T-helper 2 cell treated with Interferon-gamma antibody and Interleukin-4, amounts not matched to agents 5 μg/mL and 100 μg/mL, for 36 hours (primary cell): Measurements from ENCODE around the gene CACNG1.
"Not testable (repeated sequence)": the region's sequence is repeated elsewhere in the genome, so short reads cannot be mapped to it uniquely, and the experiment has no call there.

ENCODE experiments used
- DNase-seq: peaks from one replicate; pipeline ENCODE4 v3.0.0; 2021; ENCODE audit warnings: low spot score
- H3K27ac Mint-ChIP-seq: one replicate; pipeline ENCODE4 v1.8.0; 2021; ENCODE audit warnings: mild to moderate bottlenecking, mixed read lengths
- H3K27me3 Mint-ChIP-seq: one replicate; pipeline ENCODE4 v1.8.0; 2021; ENCODE audit warnings: low read depth, mixed read lengths
- H3K36me3 Mint-ChIP-seq: one replicate; pipeline ENCODE4 v1.8.0; 2021; ENCODE audit warnings: low read depth, mixed read lengths
- H3K4me1 Mint-ChIP-seq: one replicate; pipeline ENCODE4 v1.8.0; 2021; ENCODE audit warnings: low read depth, mixed read lengths
- H3K4me3 Mint-ChIP-seq: one replicate; pipeline ENCODE4 v1.8.0; 2022; ENCODE audit warnings: mild to moderate bottlenecking, moderate library complexity, mixed read lengths
- H3K9me3 Mint-ChIP-seq: one replicate; pipeline ENCODE4 v1.8.0; 2021; ENCODE audit warnings: mixed read lengths

The CACNG1 gene

DNA sequence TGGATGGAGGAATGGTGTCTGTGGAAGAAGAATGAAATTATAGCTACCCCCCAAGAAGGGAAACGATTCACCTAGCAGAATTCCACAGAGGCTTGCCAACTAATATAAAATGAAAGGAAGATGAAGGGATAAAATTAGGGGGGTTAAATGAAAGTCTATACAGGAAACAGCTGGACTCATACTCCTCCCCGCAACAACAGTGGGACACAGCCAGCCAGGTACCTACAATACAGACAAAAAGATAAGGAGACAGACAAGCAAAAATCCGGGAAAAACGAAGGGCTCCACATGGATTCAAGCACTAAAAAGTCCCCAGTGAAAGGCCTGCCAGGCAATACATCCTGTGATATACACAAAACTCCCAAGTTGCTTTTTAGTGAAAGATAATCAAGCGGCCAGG is 47.9 kb downstream of the CACNG1 start:
- no peaks in the 10 kb centered on the region for H3K27me3 Mint-ChIP-seq
- peaks cover 40% of the 10 kb centered on the region for H3K36me3 Mint-ChIP-seq
- peaks cover 20% of the 10 kb centered on the region for H3K4me1 Mint-ChIP-seq
- no peak overlapping the region for H3K4me3 Mint-ChIP-seq
- no peak overlapping the region for H3K27ac Mint-ChIP-seq
- no peak for DNase-seq
- no peaks in the 10 kb centered on the region for H3K9me3 Mint-ChIP-seq

DNA sequence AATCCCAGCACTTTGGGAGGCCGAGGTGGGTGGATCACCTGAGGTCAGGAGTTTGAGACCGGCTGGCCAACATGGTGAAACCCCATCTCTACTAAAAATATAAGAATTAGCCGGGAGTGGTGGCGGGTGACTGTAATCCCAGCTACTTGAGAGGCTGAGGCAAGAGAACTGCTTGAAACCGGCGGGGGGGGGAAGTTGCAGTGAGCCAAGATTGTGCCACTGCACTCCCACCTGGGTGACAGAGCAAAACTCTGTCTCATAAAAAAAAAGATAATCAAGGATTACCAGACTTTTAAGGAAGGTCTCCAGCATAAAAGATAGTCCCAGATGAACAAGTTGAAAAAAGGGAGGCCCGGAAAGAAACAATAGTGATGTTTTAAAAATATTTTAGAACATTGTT is 48.4 kb downstream of the CACNG1 start:
- H3K36me3 Mint-ChIP-seq: peaks cover 42% of the 10 kb centered on the region
- not testable (repeated sequence) for H3K4me3 Mint-ChIP-seq, H3K27me3 Mint-ChIP-seq, H3K27ac Mint-ChIP-seq, DNase-seq, H3K9me3 Mint-ChIP-seq
- H3K4me1 Mint-ChIP-seq: peaks cover 20% of the 10 kb centered on the region

DNA sequence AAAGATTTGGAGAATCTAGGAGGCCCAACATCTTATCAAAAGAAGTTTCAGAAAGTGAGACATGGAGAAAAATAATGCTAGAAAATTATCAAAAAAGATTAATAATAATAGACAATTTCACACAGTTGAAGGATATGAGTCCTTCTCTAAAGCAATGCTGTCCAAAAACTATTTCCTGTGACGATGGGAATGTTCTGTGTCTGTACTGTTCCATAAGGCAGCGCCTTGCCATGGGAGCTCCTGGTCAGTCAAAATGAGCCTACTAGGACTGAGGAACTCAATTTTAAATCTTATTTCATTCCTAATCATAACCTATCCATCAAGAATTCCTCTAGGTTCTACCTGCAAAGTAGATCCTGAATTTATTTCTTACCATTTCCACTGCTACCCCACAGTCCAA is 49.0 kb downstream of the CACNG1 start:
- Mint-ChIP-seq H3K36me3 (peaks cover 42% of the 10 kb centered on the region), H3K4me1 (peaks cover 22% of the 10 kb centered on the region), H3K27ac (no peak overlapping the region), H3K27me3 (no peaks in the 10 kb centered on the region), H3K9me3 (no peaks in the 10 kb centered on the region), H3K4me3 (no peak overlapping the region)
- DNase-seq: no peak

DNA sequence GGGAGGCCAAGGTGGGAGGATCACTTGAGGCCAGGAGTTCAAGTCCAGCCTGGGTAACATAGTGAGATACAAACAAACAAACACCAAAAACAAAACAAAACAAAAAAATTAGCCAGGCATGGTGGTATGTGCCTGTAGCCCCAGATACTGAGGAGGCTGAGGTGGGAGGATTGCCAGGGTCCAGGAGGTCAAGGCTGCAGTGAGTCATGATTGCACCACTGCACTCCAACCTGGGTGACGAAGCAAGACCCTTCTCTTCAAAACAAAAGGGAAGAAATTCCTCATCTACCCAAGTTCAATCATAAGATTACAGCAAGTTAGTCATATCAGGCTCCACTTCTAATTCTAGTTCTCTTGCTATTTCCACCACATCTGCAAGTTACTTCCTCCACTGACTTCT is 50.9 kb downstream of the CACNG1 start:
- not testable (repeated sequence) for DNase-seq, H3K4me3 Mint-ChIP-seq, H3K27ac Mint-ChIP-seq, H3K9me3 Mint-ChIP-seq, H3K27me3 Mint-ChIP-seq
- Mint-ChIP-seq H3K4me1 (peaks cover 18% of the 10 kb centered on the region), H3K36me3 (peaks cover 36% of the 10 kb centered on the region)

DNA sequence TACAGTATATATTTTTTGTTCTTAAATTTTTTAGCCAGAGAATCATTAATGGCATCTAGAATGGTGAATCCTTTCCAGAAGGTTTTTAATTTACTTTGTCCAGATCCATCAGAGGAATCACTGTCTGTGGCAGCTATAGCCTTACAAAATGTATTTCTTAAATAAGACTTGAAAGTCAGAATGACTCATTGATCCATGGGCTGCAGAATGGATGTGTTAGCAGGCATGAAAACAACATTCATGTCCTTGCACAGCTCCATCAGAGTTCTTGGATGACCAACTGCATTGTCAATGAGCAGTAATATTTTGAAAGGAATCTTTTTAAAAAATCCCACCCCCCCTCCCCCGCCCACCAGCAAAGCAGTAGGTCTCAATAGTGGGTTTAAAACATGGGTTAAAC is 51.4 kb downstream of the CACNG1 start:
- peaks cover 34% of the 10 kb centered on the region for H3K36me3 Mint-ChIP-seq
- no peak for DNase-seq
- no peaks in the 10 kb centered on the region for H3K27me3 Mint-ChIP-seq
- H3K4me3 Mint-ChIP-seq: no peak overlapping the region
- H3K9me3 Mint-ChIP-seq: no peaks in the 10 kb centered on the region
- peaks cover 17% of the 10 kb centered on the region for H3K4me1 Mint-ChIP-seq
- no peak overlapping the region for H3K27ac Mint-ChIP-seq

DNA sequence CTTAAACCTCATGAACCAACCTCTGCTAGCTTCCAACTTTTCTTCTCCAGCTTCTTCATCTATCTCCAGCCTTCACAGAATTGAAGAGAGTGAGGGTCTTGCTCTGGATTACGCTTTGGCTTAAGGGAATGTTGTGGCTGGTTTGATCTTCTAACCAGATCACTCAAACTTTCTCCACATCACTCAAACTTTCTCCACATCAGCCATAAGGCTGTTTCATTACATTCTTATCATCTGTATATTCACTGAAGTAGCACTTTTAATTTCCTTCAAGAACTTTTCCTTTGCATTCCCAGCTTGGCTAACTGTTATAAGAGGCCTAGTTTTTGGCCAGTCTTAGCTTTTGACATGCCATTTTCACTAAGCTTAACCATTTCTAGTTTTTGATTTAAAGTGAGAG is 52.3 kb downstream of the CACNG1 start:
- peaks cover 17% of the 10 kb centered on the region for H3K4me1 Mint-ChIP-seq
- no peaks in the 10 kb centered on the region for H3K27me3 Mint-ChIP-seq
- H3K27ac Mint-ChIP-seq: no peak overlapping the region
- H3K9me3 Mint-ChIP-seq: no peaks in the 10 kb centered on the region
- peaks cover 36% of the 10 kb centered on the region for H3K36me3 Mint-ChIP-seq
- no peak for DNase-seq
- no peak overlapping the region for H3K4me3 Mint-ChIP-seq

DNA sequence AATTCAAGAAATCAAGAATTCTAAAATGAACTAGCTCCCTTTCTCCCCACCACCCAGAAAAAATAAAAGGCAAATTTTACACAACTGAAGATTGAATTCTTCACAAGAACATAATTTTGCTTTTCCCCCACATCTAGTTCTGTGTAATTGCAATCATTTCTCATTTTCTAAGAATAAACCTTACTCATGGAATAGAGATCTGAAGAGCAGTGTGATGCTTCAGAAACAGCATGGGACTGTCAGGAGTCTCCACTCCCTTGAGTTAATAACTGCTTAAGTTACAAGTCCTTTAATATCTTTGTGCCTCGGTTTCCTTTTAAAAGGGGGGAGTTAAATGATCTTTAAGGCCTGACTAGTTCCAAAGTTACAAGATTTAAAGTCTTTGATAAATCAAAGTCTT is 53.7 kb downstream of the CACNG1 start:
- Mint-ChIP-seq H3K9me3 (no peaks in the 10 kb centered on the region), H3K36me3 (peaks cover 37% of the 10 kb centered on the region), H3K27me3 (no peaks in the 10 kb centered on the region), H3K27ac (no peak overlapping the region), H3K4me3 (no peak overlapping the region), H3K4me1 (peaks cover 16% of the 10 kb centered on the region)
- no peak for DNase-seq

DNA sequence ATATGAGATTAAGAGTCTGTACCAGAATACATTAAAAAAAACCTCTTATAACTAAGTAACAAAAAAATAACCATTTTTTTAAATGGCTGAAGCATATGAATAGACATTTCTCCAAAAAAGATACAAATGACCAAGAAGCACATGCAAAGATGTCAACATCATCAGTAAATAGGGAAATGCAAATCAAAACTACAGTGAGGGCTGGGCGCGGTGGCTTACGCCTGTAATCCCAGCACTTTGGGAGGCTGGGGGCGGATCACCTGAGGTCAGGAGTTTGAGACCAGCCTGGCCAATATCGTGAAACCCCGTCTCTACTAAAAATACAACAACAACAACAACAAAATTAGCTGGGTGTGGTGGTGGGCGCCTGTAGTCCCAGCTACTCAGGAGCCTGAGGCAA is 60.3 kb downstream of the CACNG1 start:
- H3K36me3 Mint-ChIP-seq: peaks cover 55% of the 10 kb centered on the region
- H3K4me3 Mint-ChIP-seq, DNase-seq, H3K27ac Mint-ChIP-seq, H3K9me3 Mint-ChIP-seq, H3K4me1 Mint-ChIP-seq, H3K27me3 Mint-ChIP-seq: not testable (repeated sequence)

DNA sequence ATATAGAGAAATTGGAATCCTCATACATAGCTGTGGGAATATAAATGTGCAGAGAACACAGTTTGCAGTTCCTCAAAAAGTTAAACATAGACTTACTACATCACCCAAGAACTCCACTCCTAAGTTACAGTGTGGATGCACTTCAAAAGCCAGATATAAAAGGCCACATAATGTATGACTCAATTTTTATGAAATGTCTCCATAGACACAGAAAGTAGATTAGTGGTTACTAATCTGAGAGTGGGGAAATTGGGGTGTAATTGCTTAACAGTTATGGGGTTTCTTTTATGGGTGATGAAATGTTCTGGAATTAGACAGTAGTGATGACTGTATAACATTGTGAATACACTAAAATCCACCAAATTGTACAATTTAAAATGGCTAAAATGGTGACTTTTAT is 60.9 kb downstream of the CACNG1 start:
- H3K4me3 Mint-ChIP-seq: no peak overlapping the region
- no peaks in the 10 kb centered on the region for H3K27me3 Mint-ChIP-seq
- H3K36me3 Mint-ChIP-seq: peaks cover 55% of the 10 kb centered on the region
- peaks cover 5% of the 10 kb centered on the region for H3K4me1 Mint-ChIP-seq
- no peaks in the 10 kb centered on the region for H3K9me3 Mint-ChIP-seq
- H3K27ac Mint-ChIP-seq: no peak overlapping the region
- DNase-seq: no peak
